ENCODE data around the gene URGCP. TPM values are rescaled to one million over a fixed set of nuclear protein-coding genes. Genes with fewer than 3 reads are reported as not detected.

Gene URGCP
- total RNA-seq, 1 donor from 2014 or later, result 29.4 TPM

DNA sequence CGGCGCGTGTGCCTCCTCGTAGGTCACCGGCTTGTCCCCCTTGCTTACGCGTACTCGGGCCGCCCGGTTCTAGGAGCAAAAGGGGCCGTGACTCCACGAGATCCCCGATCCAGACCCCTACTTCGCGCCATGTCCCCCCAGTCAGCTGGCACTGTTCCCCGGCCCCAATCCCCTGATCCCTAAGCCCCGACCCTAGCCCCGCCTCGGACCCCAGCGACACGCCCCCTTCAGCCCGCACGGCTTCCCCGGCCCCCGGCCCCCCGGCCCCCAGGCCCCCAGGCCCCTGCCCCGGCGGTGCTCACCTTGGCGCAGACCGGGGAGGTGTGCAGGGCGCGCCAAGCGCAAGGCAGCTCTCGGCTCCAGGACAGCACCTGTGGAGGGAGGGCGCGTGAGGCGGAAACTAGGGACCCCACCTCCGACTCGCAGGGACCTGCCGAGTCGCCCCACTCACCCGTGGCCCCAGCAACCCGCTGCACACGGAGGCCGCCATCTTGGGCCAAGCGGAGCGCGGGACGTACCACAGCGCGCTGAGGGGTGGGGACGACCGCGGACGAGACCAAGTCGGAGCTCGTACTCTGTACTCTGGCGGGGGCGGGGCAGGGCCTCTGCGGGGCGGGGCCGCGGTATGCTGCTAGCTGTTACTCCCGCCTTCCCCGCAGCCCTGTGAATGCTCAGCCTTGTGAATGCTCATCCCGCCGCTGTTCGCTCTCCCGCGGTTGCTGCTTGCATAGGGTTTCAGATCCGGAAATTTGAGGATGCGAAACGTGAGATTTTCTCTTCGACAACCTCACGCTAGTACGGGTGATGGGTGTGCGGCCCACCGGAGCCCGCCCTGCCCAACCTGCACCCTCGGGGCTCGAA, 37.2 kb downstream of the URGCP start, which contains the start of gene MRPS24:
Gene MRPS24, minus strand, starts transcription at position 512 of the 861 bp plus-strand sequence. Its CDS starts 22 bp downstream, at position 490.
- peaks cover 17% of the 10 kb centered on the region for H3K36me3 Mint-ChIP-seq (ENCODE audit: unreplicated experiment)
- no peaks in the 10 kb centered on the region for H3K27me3 Mint-ChIP-seq (ENCODE audit: unreplicated experiment)
- H3K4me3 Mint-ChIP-seq (ENCODE audit: unreplicated experiment), result peak within 1 kb of the TSS; percentile 86
- peaks cover 7% of the 10 kb centered on the region for H3K9me3 Mint-ChIP-seq (ENCODE audit: unreplicated experiment)
- TF ChIP-seq, protein P1, sequence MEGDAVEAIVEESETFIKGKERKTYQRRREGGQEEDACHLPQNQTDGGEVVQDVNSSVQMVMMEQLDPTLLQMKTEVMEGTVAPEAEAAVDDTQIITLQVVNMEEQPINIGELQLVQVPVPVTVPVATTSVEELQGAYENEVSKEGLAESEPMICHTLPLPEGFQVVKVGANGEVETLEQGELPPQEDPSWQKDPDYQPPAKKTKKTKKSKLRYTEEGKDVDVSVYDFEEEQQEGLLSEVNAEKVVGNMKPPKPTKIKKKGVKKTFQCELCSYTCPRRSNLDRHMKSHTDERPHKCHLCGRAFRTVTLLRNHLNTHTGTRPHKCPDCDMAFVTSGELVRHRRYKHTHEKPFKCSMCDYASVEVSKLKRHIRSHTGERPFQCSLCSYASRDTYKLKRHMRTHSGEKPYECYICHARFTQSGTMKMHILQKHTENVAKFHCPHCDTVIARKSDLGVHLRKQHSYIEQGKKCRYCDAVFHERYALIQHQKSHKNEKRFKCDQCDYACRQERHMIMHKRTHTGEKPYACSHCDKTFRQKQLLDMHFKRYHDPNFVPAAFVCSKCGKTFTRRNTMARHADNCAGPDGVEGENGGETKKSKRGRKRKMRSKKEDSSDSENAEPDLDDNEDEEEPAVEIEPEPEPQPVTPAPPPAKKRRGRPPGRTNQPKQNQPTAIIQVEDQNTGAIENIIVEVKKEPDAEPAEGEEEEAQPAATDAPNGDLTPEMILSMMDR (IDR thresholded peaks at IDR 0.05), result no peak
- peak within 1 kb of the TSS; percentile 97 for H3K27ac Mint-ChIP-seq (ENCODE audit: unreplicated experiment)
- peak; percentile 97 for DNase-seq (ENCODE audit: extremely low spot score, unreplicated experiment)
- H3K4me1 Mint-ChIP-seq (ENCODE audit: unreplicated experiment), result peaks cover 46% of the 10 kb centered on the region

DNA sequence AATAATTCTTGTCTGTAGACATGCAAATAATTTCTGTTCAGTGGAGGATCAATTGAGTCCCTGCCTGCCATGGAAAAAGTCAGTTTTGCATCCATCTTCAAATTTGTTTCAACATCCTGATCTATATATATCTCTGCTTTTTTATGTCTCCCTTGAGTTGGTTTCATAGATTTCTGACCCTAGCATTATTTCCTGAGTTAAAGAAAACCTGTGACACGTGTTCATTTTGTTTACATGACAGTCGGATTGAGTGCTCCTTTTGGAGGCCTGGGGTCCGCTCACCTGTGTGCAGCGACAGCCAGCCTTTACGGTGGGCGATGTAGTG, 37.8 kb downstream of the URGCP start:
- DNase-seq (ENCODE audit: extremely low spot score, unreplicated experiment), result no peak
- Mint-ChIP-seq H3K9me3 (ENCODE audit: unreplicated experiment) (peaks cover 7% of the 10 kb centered on the region), H3K4me1 (ENCODE audit: unreplicated experiment) (peaks cover 44% of the 10 kb centered on the region), H3K27ac (ENCODE audit: unreplicated experiment) (peak overlapping the region; percentile 65), H3K4me3 (ENCODE audit: unreplicated experiment) (peak overlapping the region; percentile 86), H3K36me3 (ENCODE audit: unreplicated experiment) (peaks cover 17% of the 10 kb centered on the region), H3K27me3 (ENCODE audit: unreplicated experiment) (no peaks in the 10 kb centered on the region)
- TF ChIP-seq, protein P1 (IDR thresholded peaks at IDR 0.05), result no peak

DNA sequence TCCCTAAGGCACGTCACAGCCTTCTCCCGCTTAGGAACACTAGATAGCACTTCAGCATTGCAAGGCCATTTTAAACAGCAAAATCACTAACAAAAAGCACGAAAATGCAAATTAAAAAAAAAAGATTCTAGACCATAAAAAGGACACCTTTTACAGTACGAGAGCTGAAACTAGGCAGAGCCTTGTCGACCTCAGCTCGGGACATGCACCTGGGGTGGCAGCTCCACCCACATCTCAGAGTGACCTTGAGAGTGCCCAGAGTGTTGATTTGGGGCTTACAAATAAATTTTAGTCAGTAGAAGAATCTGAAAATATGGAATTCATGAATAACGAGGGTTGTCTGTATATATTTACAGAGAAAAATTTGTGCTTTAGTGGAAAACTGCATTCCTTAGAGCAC, 38.2 kb downstream of the URGCP start:
- peaks cover 17% of the 10 kb centered on the region for H3K36me3 Mint-ChIP-seq (ENCODE audit: unreplicated experiment)
- DNase-seq (ENCODE audit: extremely low spot score, unreplicated experiment), result no peak
- TF ChIP-seq, protein P1 (IDR thresholded peaks at IDR 0.05), result no peak
- H3K4me1 Mint-ChIP-seq (ENCODE audit: unreplicated experiment), result peaks cover 41% of the 10 kb centered on the region
- H3K27me3 Mint-ChIP-seq (ENCODE audit: unreplicated experiment), result peaks cover 4% of the 10 kb centered on the region
- H3K4me3 Mint-ChIP-seq (ENCODE audit: unreplicated experiment), result peak overlapping the region; percentile 86
- peaks cover 7% of the 10 kb centered on the region for H3K9me3 Mint-ChIP-seq (ENCODE audit: unreplicated experiment)
- no peak overlapping the region for H3K27ac Mint-ChIP-seq (ENCODE audit: unreplicated experiment)

DNA sequence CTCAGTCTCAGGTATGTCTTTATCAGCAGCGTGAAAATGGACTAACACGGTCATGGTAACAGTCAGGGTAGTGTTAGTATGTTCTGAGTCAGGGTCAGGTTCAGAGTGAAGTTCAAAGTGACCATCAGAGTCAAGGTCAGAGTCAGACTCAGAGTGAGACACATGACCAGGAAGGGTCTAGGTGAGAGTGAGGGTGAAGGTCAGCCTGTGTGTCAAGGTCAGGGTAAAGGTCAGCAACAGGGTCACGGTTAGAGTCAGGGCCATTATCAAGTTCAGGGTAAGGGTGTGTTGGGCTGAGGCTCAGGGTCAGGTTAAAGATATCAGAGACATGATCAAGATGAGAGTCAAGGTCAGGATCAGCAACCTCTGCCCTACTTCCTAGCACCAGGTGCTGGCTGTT, 41.1 kb downstream of the URGCP start:
- H3K36me3 Mint-ChIP-seq (ENCODE audit: unreplicated experiment), result peaks cover 17% of the 10 kb centered on the region
- H3K4me1 Mint-ChIP-seq (ENCODE audit: unreplicated experiment), result peaks cover 19% of the 10 kb centered on the region
- H3K27ac Mint-ChIP-seq (ENCODE audit: unreplicated experiment), result no peak overlapping the region
- peaks cover 8% of the 10 kb centered on the region for H3K27me3 Mint-ChIP-seq (ENCODE audit: unreplicated experiment)
- TF ChIP-seq, protein P1 (IDR thresholded peaks at IDR 0.05), result no peak
- DNase-seq (ENCODE audit: extremely low spot score, unreplicated experiment), result no peak
- H3K4me3 Mint-ChIP-seq (ENCODE audit: unreplicated experiment), result no peak overlapping the region
- peaks cover 7% of the 10 kb centered on the region for H3K9me3 Mint-ChIP-seq (ENCODE audit: unreplicated experiment)

DNA sequence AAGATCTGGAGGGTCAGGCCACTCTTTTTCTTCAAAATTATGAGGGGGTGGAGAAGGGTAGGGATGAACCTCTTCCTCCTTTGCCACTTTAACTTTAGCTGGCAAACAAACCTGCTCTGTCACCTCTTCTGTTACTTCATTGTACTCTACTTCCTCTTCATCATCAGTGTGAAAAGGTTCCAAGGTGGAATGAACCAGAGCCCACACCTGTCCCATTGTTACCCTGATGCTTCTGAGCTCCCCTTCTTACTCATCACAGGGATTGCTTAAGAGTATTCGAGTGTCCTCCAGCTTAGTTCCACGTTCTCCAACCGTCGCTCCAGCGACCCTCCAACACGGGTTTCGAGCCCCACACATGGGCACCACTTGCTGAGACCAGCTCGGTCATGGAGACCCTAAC, 42.3 kb downstream of the URGCP start:
- Mint-ChIP-seq H3K4me1 (ENCODE audit: unreplicated experiment) (peaks cover 11% of the 10 kb centered on the region), H3K4me3 (ENCODE audit: unreplicated experiment) (no peak overlapping the region), H3K36me3 (ENCODE audit: unreplicated experiment) (peaks cover 17% of the 10 kb centered on the region), H3K27ac (ENCODE audit: unreplicated experiment) (no peak overlapping the region), H3K27me3 (ENCODE audit: unreplicated experiment) (peaks cover 12% of the 10 kb centered on the region), H3K9me3 (ENCODE audit: unreplicated experiment) (peaks cover 7% of the 10 kb centered on the region)
- no peak for DNase-seq (ENCODE audit: extremely low spot score, unreplicated experiment)
- TF ChIP-seq, protein P1 (IDR thresholded peaks at IDR 0.05), result no peak
